GM23338 (cell line): ENCODE measurements around the gene C4orf33. TPM values are rescaled to one million over a fixed set of nuclear protein-coding genes. Genes with fewer than 3 reads are reported as not detected.

ENCODE experiments used
- ATAC-seq: fragments of 200-7000 bp; cut with Tn5 transposase; 3 replicates; pipeline ENCODE4 v1.9.1; 2020
- DNase-seq: peaks from one replicate; pipeline ENCODE4 v3.0.0-alpha.2; 2015; ENCODE audit warnings: low spot score
- H2AFZ ChIP-seq: fragments of 200-600 bp; sonication (generic); 2 replicates; pipeline ENCODE4 v1.8.0; 2016; ENCODE audit warnings: antibody characterized with exemption, mild to moderate bottlenecking, moderate library complexity
- H3F3A ChIP-seq: fragments of 200-600 bp; sonication (generic); replicated peaks from 2 replicates; pipeline ENCODE4 v1.8.0; 2017; ENCODE audit warnings: antibody characterized with exemption, mixed run types, low read depth
- H3K27ac ChIP-seq: fragments of 200-600 bp; sonication (generic); 2 replicates; pipeline ENCODE4 v1.6.1; 2016; ENCODE audit warnings: low read depth
- H3K27me3 ChIP-seq: fragments of 200-600 bp; sonication (generic); 2 replicates; pipeline ENCODE4 v1.8.0; 2016; ENCODE audit warnings: mild to moderate bottlenecking, mixed run types, moderate library complexity; ENCODE audit not compliant: insufficient read depth
- H3K36me3 ChIP-seq: fragments of 200-600 bp; sonication (generic); 2 replicates; pipeline ENCODE4 v1.8.0; 2016; ENCODE audit warnings: mild to moderate bottlenecking; ENCODE audit not compliant: insufficient read depth
- H3K4me1 ChIP-seq: fragments of 200-600 bp; sonication (generic); 2 replicates; pipeline ENCODE4 v1.8.0; 2016; ENCODE audit warnings: mild to moderate bottlenecking, moderate library complexity; ENCODE audit not compliant: insufficient read depth
- H3K4me2 ChIP-seq: fragments of 200-600 bp; sonication (generic); 2 replicates; pipeline ENCODE4 v1.7.1; 2017; ENCODE audit warnings: mixed run types
- H3K4me3 ChIP-seq: fragments of 200-600 bp; sonication (generic); 2 replicates; pipeline ENCODE4 v1.6.1; 2016; ENCODE audit warnings: mixed run types
- H3K79me2 ChIP-seq: fragments of 200-600 bp; sonication (generic); replicated peaks from 2 replicates; pipeline ENCODE4 v1.8.0; 2017; ENCODE audit warnings: mild to moderate bottlenecking; ENCODE audit not compliant: insufficient read depth
- H3K9me2 ChIP-seq: fragments of 200-600 bp; sonication (generic); 2 replicates; pipeline ENCODE4 v1.8.0; 2017; ENCODE audit not compliant: insufficient read depth
- H4K20me1 ChIP-seq: fragments of 200-600 bp; sonication (generic); replicated peaks from 2 replicates; pipeline ENCODE4 v1.8.0; 2017; ENCODE audit warnings: mild to moderate bottlenecking; ENCODE audit not compliant: insufficient read depth
- H3K27ac Mint-ChIP-seq: 2 replicates; pipeline ENCODE4 v1.8.0; 2020; ENCODE audit warnings: inconsistent platforms, mild to moderate bottlenecking, moderate library complexity, mixed read lengths
- H3K27me3 Mint-ChIP-seq: 3 replicates; pipeline ENCODE4 v1.8.0; 2022; ENCODE audit warnings: low read depth, mild to moderate bottlenecking, moderate library complexity, mixed read lengths, inconsistent platforms; ENCODE audit not compliant: insufficient read depth, poor library complexity
- H3K36me3 Mint-ChIP-seq: 3 replicates; pipeline ENCODE4 v1.8.0; 2021; ENCODE audit warnings: low read depth, mild to moderate bottlenecking, inconsistent platforms, moderate library complexity, mixed read lengths
- H3K4me1 Mint-ChIP-seq: 3 replicates; pipeline ENCODE4 v1.8.0; 2020; ENCODE audit warnings: mild to moderate bottlenecking, inconsistent platforms, mixed read lengths
- H3K4me3 Mint-ChIP-seq: 3 replicates; pipeline ENCODE4 v1.8.0; 2021; ENCODE audit warnings: moderate library complexity, mild to moderate bottlenecking, inconsistent platforms, mixed read lengths
- H3K9me3 Mint-ChIP-seq: 3 replicates; pipeline ENCODE4 v1.8.0; 2020; ENCODE audit warnings: moderate library complexity, mild to moderate bottlenecking, inconsistent platforms, mixed read lengths
- CREB1 ChIP-seq: fragments of 250-450 bp; sonication (Bioruptor Pico); IDR thresholded peaks from 2 replicates; pipeline ENCODE4 v1.5.0; 2020; ENCODE audit warnings: low read depth, mild to moderate bottlenecking, moderate library complexity
- CTCF ChIP-seq, 2 experiments: fragments of 200-600 bp in 1 of 2; sonication (generic) in 1 of 2; conservative IDR thresholded peaks; 2 replicates each; pipeline versions ENCODE4 v1.5.1 to v1.6.1; 2016 to 2017; ENCODE audit warnings: antibody characterized with exemption in 2 of 2, low read depth in 2 of 2, mild to moderate bottlenecking in 2 of 2, moderate library complexity in 1 of 2
- EZH2 ChIP-seq: fragments of 200-600 bp; sonication (generic); IDR thresholded peaks from one replicate; pipeline ENCODE4 v1.8.0; 2017; ENCODE audit warnings: antibody characterized with exemption, mild to moderate bottlenecking, low read depth; ENCODE audit not compliant: unreplicated experiment
- EZH2phosphoT487 ChIP-seq: fragments of 200-600 bp; sonication (generic); IDR thresholded peaks from one replicate; pipeline ENCODE4 v1.8.1; 2018; ENCODE audit warnings: antibody characterized with exemption; ENCODE audit not compliant: unreplicated experiment
- JUNB ChIP-seq: IDR thresholded peaks from one replicate; pipeline ENCODE4 v1.6.1; 2016; ENCODE audit warnings: antibody characterized with exemption; ENCODE audit not compliant: unreplicated experiment
- POLR2AphosphoS5 ChIP-seq: IDR thresholded peaks from 2 replicates; pipeline ENCODE4 v1.6.1; 2016; ENCODE audit warnings: antibody characterized with exemption, low read depth
- ZNF114 ChIP-seq: fragments of 250-450 bp; sonication (Bioruptor Pico); IDR thresholded peaks from 2 replicates; pipeline ENCODE4 v1.5.0; 2020; ENCODE audit warnings: mild to moderate bottlenecking, moderate library complexity
- ZNF462 ChIP-seq: fragments of 250-450 bp; sonication (Bioruptor Pico); IDR thresholded peaks from 2 replicates; pipeline ENCODE4 v1.5.0; 2020; ENCODE audit warnings: mild to moderate bottlenecking, moderate library complexity
- polyA plus RNA-seq: library from polyadenylated mRNA; unstranded; fragments of >200 nt; fragmentation: Nextera tagmentation; extraction: Ambion mirVana; gene quantifications from 2 replicates; pipeline ENCODE4 v1.2.1, GENCODE V29; 2016
- total RNA-seq: library from RNA; depleted of rRNA; stranded (reverse); fragments of >200 nt; shearing (Covaris generic); gene quantifications from 2 replicates; pipeline ENCODE4 v1.2.3, GENCODE V29; 2014

The C4orf33 gene
- total and polyA plus RNA-seq, 2 experiments from 2014 or later: 4.4 to 4.7 TPM

GRCh38 chr4:129110931-129111330 is 15.0 kb downstream of the C4orf33 start (continued):
- TF ChIP-seq ZNF462 (CRISPR knock-in tag) (no peak), CTCF (conservative IDR thresholded peaks at IDR 0.05; ENCODE audit: low read depth in 2 of 2) (no peak), JUNB (no peak), EZH2phosphoT487 (no peak), ZNF114 (CRISPR knock-in tag) (no peak), CREB1 (CRISPR knock-in tag) (no peak), POLR2AphosphoS5 (no peak), EZH2 (no peak)

GRCh38 chr4:129111919-129112318 is 16.0 kb downstream of the C4orf33 start:
- H3K27ac ChIP-seq: no peak overlapping the region
- no peaks in the 10 kb centered on the region for H3K36me3 ChIP-seq
- Mint-ChIP-seq H3K27ac (no peak overlapping the region), H3K4me3 (no peak overlapping the region), H3K4me1 (peaks cover 19% of the 10 kb centered on the region), H3K27me3 (no peaks in the 10 kb centered on the region), H3K9me3 (no peaks in the 10 kb centered on the region), H3K36me3 (no peaks in the 10 kb centered on the region)
- TF ChIP-seq EZH2 (no peak), CTCF (conservative IDR thresholded peaks at IDR 0.05; ENCODE audit: low read depth in 2 of 2) (peak; percentile 13 to 23; a peak in 2 of 4 replicates)
- no peaks in the 10 kb centered on the region for H3F3A ChIP-seq
- H3K4me3 ChIP-seq: no peak overlapping the region
- H3K4me2 ChIP-seq: no peak overlapping the region
- DNase-seq: no peak
- H2AFZ ChIP-seq: no peak overlapping the region
- H4K20me1 ChIP-seq: no peaks in the 10 kb centered on the region
- H3K79me2 ChIP-seq: no peaks in the 10 kb centered on the region
- H3K9me2 ChIP-seq: peaks cover 13% of the 10 kb centered on the region
- H3K27me3 ChIP-seq: no peaks in the 10 kb centered on the region
- no peak for ATAC-seq
- H3K4me1 ChIP-seq: peaks cover 13% of the 10 kb centered on the region; the same call in 1 of the 2 replicates
